ENCODE data around the gene GOLGA6A. TPM values are rescaled to one million over a fixed set of nuclear protein-coding genes. Genes with fewer than 3 reads are reported as not detected.

The GOLGA6A gene
- total RNA-seq, 1 donor from 2014 or later = not detected

GRCh38 chr15:74038707-74039655, 43.4 kb downstream of the GOLGA6A start:
- H3K4me3 ChIP-seq = no peak overlapping the region
- H3K27ac ChIP-seq (replicated peaks) = peak overlapping the region; percentile 72
- no peak for TF ChIP-seq CTCF (IDR thresholded peaks at IDR 0.05; ENCODE audit: borderline replicate concordance)
- H3K9me3 ChIP-seq (replicated peaks) = no peaks in the 10 kb centered on the region
- intact Hi-C loops (cut with micrococcal nuclease) = no loop called here
- peaks cover 49% of the 10 kb centered on the region for H3K36me3 ChIP-seq
- peaks cover 68% of the 10 kb centered on the region for H3K4me1 ChIP-seq
- no peaks in the 10 kb centered on the region for H3K27me3 ChIP-seq (ENCODE audit: low read depth)
- DNase-seq = no peak

DNA sequence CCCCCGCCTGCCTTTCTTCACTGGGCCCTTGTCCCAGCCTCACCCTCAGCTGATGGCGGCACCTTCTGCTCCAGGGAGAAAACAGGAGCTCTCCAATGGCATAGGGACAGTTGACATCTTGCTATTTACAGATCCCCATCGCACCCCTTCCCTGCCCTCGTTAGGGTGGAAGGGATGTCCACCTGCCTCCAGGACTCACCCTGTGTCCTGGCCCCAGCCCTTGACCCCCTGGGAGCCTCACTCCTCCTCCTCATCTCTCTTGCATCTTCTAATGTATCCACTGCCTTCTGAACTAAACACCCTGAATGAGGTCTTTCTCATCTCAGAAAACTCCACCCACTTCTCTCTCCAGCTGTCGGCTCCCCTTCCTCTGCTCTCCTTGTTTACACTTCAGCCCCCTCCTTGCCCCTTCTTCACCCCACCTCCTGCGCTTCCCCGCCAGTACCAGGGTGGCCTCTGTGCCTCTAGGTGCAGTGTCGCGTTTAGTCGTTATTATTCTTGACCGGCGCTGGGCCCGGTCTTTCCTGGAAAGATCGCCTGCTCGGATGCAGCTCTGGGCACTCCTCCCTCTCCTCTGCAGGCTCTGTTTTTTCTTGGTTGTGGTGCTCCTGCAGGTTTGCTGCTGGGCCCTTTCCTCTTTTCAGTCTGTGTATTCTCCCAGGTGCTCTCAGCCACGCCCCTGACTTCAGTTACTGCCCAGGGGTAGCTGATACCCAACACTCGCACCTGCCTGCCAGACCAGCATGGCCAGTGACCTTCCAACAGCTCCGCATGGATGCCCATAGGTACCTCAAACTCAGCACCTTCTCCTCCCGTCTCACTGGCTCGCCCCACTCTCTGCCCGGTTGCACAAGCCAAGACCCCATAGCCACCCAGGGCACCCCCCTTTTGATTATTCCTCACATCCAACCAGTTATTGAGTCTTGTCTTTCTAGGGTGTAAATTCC, 44.9 kb downstream of the GOLGA6A start:
- intact Hi-C loops (cut with micrococcal nuclease) = no loop called here
- peaks cover 55% of the 10 kb centered on the region for H3K36me3 ChIP-seq
- no peaks in the 10 kb centered on the region for H3K27me3 ChIP-seq (ENCODE audit: low read depth)
- no peaks in the 10 kb centered on the region for H3K9me3 ChIP-seq (replicated peaks)
- H3K4me1 ChIP-seq = peaks cover 68% of the 10 kb centered on the region
- no peak for TF ChIP-seq CTCF (IDR thresholded peaks at IDR 0.05; ENCODE audit: borderline replicate concordance)
- DNase-seq = no peak
- no peak overlapping the region for H3K4me3 ChIP-seq
- H3K27ac ChIP-seq (replicated peaks) = peak overlapping the region; percentile 3

- H3K4me1 ChIP-seq = peaks cover 64% of the 10 kb centered on the region
Observed at GRCh38 chr15:74036271-74037170, 45.8 kb downstream of the GOLGA6A start.

DNA sequence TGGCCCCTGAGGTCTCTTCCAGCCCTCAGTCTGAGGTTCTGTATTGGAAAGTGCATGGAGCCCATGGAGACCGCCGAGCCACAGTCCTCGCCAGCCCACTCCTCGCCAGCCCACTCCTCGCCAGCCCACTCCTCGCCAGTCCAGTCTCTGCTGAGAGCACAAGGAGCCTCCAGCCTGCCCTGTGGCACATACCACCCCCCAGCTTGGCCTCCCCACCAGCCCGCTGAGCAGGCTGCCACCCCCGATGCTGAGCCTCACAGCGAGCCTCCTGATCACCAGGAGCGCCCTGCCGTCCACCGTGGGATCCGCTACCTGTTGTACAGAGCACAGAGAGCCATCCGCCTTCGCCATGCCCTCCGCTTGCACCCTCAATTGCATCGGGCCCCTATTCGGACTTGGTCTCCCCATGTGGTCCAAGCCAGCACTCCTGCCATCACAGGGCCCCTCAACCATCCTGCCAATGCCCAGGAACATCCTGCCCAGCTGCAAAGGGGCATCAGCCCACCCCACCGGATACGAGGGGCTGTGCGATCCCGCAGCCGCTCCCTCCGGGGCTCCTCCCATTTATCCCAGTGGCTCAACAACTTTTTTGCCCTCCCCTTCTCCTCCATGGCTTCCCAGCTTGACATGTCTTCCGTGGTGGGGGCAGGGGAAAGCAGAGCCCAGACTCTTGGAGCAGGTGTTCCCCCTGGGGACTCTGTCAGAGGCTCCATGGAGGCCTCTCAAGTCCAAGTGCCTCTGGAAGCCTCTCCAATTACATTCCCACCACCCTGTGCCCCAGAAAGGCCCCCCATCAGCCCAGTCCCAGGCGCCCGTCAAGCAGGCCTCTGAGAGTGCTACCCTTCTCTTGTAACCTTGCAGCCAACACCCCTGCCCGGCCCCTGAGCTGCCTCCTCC, 47.0 kb downstream of the GOLGA6A start:
- TF ChIP-seq CTCF (IDR thresholded peaks at IDR 0.05; ENCODE audit: borderline replicate concordance) = no peak
- Histone ChIP-seq H3K4me1 (peaks cover 53% of the 10 kb centered on the region), H3K9me3 (replicated peaks) (no peaks in the 10 kb centered on the region), H3K4me3 (no peak overlapping the region), H3K27me3 (ENCODE audit: low read depth) (no peaks in the 10 kb centered on the region), H3K27ac (replicated peaks) (no peak overlapping the region), H3K36me3 (peaks cover 52% of the 10 kb centered on the region)
- intact Hi-C loops (cut with micrococcal nuclease) = no loop called here
- DNase-seq = no peak

More at GRCh38 chr15:74036271-74037170, 45.8 kb downstream of the GOLGA6A start:
- no peaks in the 10 kb centered on the region for H3K27me3 ChIP-seq (ENCODE audit: low read depth)
- no peak overlapping the region for H3K4me3 ChIP-seq
- peak; percentile 61 for DNase-seq
- H3K9me3 ChIP-seq (replicated peaks) = no peaks in the 10 kb centered on the region
- H3K27ac ChIP-seq (replicated peaks) = no peak overlapping the region
- H3K36me3 ChIP-seq = peaks cover 52% of the 10 kb centered on the region
- peak; percentile 65 for TF ChIP-seq CTCF (IDR thresholded peaks at IDR 0.05; ENCODE audit: borderline replicate concordance)
- intact Hi-C loops (cut with micrococcal nuclease) = no loop called here

Measured in left ventricle myocardium inferior (tissue), 1 donor.